ENCODE measurements around the gene TOP3A. TPM values are rescaled to one million over a fixed set of nuclear protein-coding genes. Genes with fewer than 3 reads are reported as not detected.

Gene TOP3A
- polyA plus RNA-seq, 1 donor (not counting 4 experiments of a cell fraction or from before 2014, with no cell fraction given) = 11.6 TPM

- dilution Hi-C loops (cut with MboI; ENCODE audit: extremely low pct_ligation_motif_present, low sequenced_read_pairs) = no loop called here
- H3K27me3 ChIP-seq (ENCODE audit: control insufficient read depth, extremely low read depth, insufficient read depth, low read length) = no peaks in the 10 kb centered on the region
- no peak for TF ChIP-seq EZH2 (IDR thresholded peaks at IDR 0.05; ENCODE audit: low read length)
- TF ChIP-seq CTCF (optimal IDR thresholded peaks at IDR 0.05 in 1 of 3, IDR thresholded peaks at IDR 0.05 in 1 of 3, conservative IDR thresholded peaks at IDR 0.05 in 1 of 3; ENCODE audit: extremely low read depth in 1 of 3, insufficient read depth in 2 of 3, low read length in 3 of 3) = peak in 2 of 3 experiments; percentile 12 to 28
- H3K36me3 ChIP-seq (ENCODE audit: control insufficient read depth in 2 of 2, extremely low read depth in 1 of 2, insufficient read depth in 2 of 2, low read length in 2 of 2) = peaks cover 21 to 43% of the 10 kb centered on the region in 2 experiments
- peaks cover 22% of the 10 kb centered on the region for H3K4me1 ChIP-seq (ENCODE audit: control insufficient read depth, extremely low read depth, insufficient read depth, low read length)
- DNase-seq (ENCODE audit: low read depth, low spot score) (no peak), FAIRE-seq (peak; percentile 49)
- no peak overlapping the region for H3K27ac ChIP-seq (ENCODE audit: control insufficient read depth, insufficient read depth, low read length)
- H3K79me2 ChIP-seq (ENCODE audit: control insufficient read depth, insufficient read depth, low read length) = peaks cover 47% of the 10 kb centered on the region
- H3K9me3 ChIP-seq (ENCODE audit: control insufficient read depth, low read depth, low read length) = no peaks in the 10 kb centered on the region
- no peak overlapping the region for H2AFZ ChIP-seq (ENCODE audit: control insufficient read depth, low read length)
- no peaks in the 10 kb centered on the region for H3K9me1 ChIP-seq (ENCODE audit: control insufficient read depth, extremely low read depth, insufficient read depth, low read length)
- no peak overlapping the region for H3K9ac ChIP-seq (ENCODE audit: control insufficient read depth, extremely low read depth, insufficient read depth, low read length)
- H4K20me1 ChIP-seq (ENCODE audit: control insufficient read depth, extremely low read depth, insufficient read depth, low read length) = peaks cover 12% of the 10 kb centered on the region
- H3K4me2 ChIP-seq (ENCODE audit: control insufficient read depth, extremely low read depth, insufficient read depth, low read depth, low read length) = no peak overlapping the region
- no peak overlapping the region for H3K4me3 ChIP-seq (ENCODE audit: control insufficient read depth in 2 of 3, extremely low read depth in 1 of 3, insufficient read depth in 2 of 3, low read depth in 1 of 3, low read length in 3 of 3)
These were observed 6.5 kb upstream of the TOP3A start for GRCh38 chr17:18321309-18321708.

GRCh38 chr17:18320301-18320700, 5.5 kb upstream of the TOP3A start:
- Histone ChIP-seq H3K9me1 (ENCODE audit: control insufficient read depth, extremely low read depth, insufficient read depth, low read length) (no peaks in the 10 kb centered on the region), H3K4me3 (ENCODE audit: control insufficient read depth in 2 of 3, extremely low read depth in 1 of 3, insufficient read depth in 2 of 3, low read depth in 1 of 3, low read length in 3 of 3) (no peak overlapping the region), H3K4me2 (ENCODE audit: control insufficient read depth, extremely low read depth, insufficient read depth, low read depth, low read length) (no peak overlapping the region), H3K79me2 (ENCODE audit: control insufficient read depth, insufficient read depth, low read length) (peaks cover 57% of the 10 kb centered on the region), H3K27ac (ENCODE audit: control insufficient read depth, insufficient read depth, low read length) (no peak overlapping the region), H2AFZ (ENCODE audit: control insufficient read depth, low read length) (no peak overlapping the region), H3K9me3 (ENCODE audit: control insufficient read depth, low read depth, low read length) (no peaks in the 10 kb centered on the region), H3K9ac (ENCODE audit: control insufficient read depth, extremely low read depth, insufficient read depth, low read length) (no peak overlapping the region), H3K4me1 (ENCODE audit: control insufficient read depth, extremely low read depth, insufficient read depth, low read length) (peaks cover 29% of the 10 kb centered on the region), H4K20me1 (ENCODE audit: control insufficient read depth, extremely low read depth, insufficient read depth, low read length) (peaks cover 12% of the 10 kb centered on the region), H3K36me3 (ENCODE audit: control insufficient read depth in 2 of 2, extremely low read depth in 1 of 2, insufficient read depth in 2 of 2, low read length in 2 of 2) (peaks cover 20 to 44% of the 10 kb centered on the region in 2 experiments), H3K27me3 (ENCODE audit: control insufficient read depth, extremely low read depth, insufficient read depth, low read length) (no peaks in the 10 kb centered on the region)
- FAIRE-seq (no peak), DNase-seq (ENCODE audit: low read depth, low spot score) (no peak)
- dilution Hi-C loops (cut with MboI; ENCODE audit: extremely low pct_ligation_motif_present, low sequenced_read_pairs) = no loop called here
- no peak for TF ChIP-seq EZH2 (IDR thresholded peaks at IDR 0.05; ENCODE audit: low read length)
- no peak for TF ChIP-seq CTCF (optimal IDR thresholded peaks at IDR 0.05 in 1 of 3, IDR thresholded peaks at IDR 0.05 in 1 of 3, conservative IDR thresholded peaks at IDR 0.05 in 1 of 3; ENCODE audit: extremely low read depth in 1 of 3, insufficient read depth in 2 of 3, low read length in 3 of 3)

Measured in keratinocyte (primary cell).